Vagina (tissue), 2 donors: ENCODE data around the gene PPIA. TPM values are rescaled to one million over a fixed set of nuclear protein-coding genes. Genes with fewer than 3 reads are reported as not detected.

Experiments
- DNase-seq, 2 donors: peaks; one replicate each; pipeline ENCODE4 v3.0.0-alpha.2; 2017; ENCODE audit errors: extremely low spot score in 2 of 2
- H3K27ac ChIP-seq: fragments of 200-600 bp; sonication (generic); one replicate; pipeline ENCODE4 v1.5.1; 2019
- H3K27me3 ChIP-seq: fragments of 200-600 bp; sonication (generic); one replicate; pipeline ENCODE4 v1.5.1; 2019
- H3K36me3 ChIP-seq, 2 donors: fragments of 200-600 bp; sonication (generic); one replicate each; pipeline ENCODE4 v1.5.1; 2017 to 2019
- H3K4me1 ChIP-seq: fragments of 200-600 bp; sonication (generic); one replicate; pipeline ENCODE4 v1.5.1; 2019
- H3K4me3 ChIP-seq, 2 donors: fragments of 200-600 bp; sonication (generic); 1 replicate in 1 of 2; 2 replicates in 1 of 2; pipeline ENCODE4 v1.5.1; 2016 to 2019
- H3K9me3 ChIP-seq: fragments of 200-600 bp; sonication (generic); one replicate; pipeline ENCODE4 v1.5.1; 2019
- CTCF ChIP-seq, 3 experiments: fragments of 450-650 bp in 2 of 3; fragments of 200-600 bp in 1 of 3; sonication (generic) in 1 of 3; IDR thresholded peaks; one replicate each; pipeline ENCODE4 v1.5.1; 2017 to 2019; ENCODE audit warnings: antibody characterized with exemption in 3 of 3, mild to moderate bottlenecking in 2 of 3, moderate library complexity in 2 of 3
- POLR2A ChIP-seq, 2 donors: fragments of 450-650 bp; IDR thresholded peaks; one replicate each; pipeline ENCODE4 v1.6.1; 2017; ENCODE audit warnings: antibody characterized with exemption in 2 of 2, mild to moderate bottlenecking in 2 of 2, moderate library complexity in 2 of 2
- POLR2AphosphoS5 ChIP-seq, 2 donors: sonication (generic); formaldehyde crosslinking; IDR thresholded peaks; one replicate each; pipeline ENCODE4 v1.9.0; 2017; ENCODE audit warnings: antibody characterized with exemption in 2 of 2, mild to moderate bottlenecking in 2 of 2, low read depth in 1 of 2; ENCODE audit not compliant: insufficient read depth in 1 of 2
- intact Hi-C: fragments of 100-400 bp; cut with DNase I; formaldehyde crosslinking; loops from one replicate; pipeline ENCODE4 v1.15.1; 2023
- total RNA-seq: library from RNA; depleted of rRNA; stranded (reverse); fragments of >200 nt; gene quantifications from one replicate; pipeline ENCODE4 v1.2.3, GENCODE V29; 2016

PPIA gene
- total RNA-seq, 1 donor from 2014 or later, result 1,197 TPM

- Histone ChIP-seq H3K27ac (no peak overlapping the region), H3K27me3 (no peaks in the 10 kb centered on the region), H3K4me3 (peak overlapping the region in 1 of 2 donors; percentile 79), H3K36me3 (no peaks in the 10 kb centered on the region), H3K9me3 (no peaks in the 10 kb centered on the region), H3K4me1 (peaks cover 53% of the 10 kb centered on the region)
- no peak for TF ChIP-seq POLR2AphosphoS5 (IDR thresholded peaks at IDR 0.05; ENCODE audit: insufficient read depth in 1 of 2, low read depth in 1 of 2)
- TF ChIP-seq POLR2A (IDR thresholded peaks at IDR 0.05), result no peak
- TF ChIP-seq CTCF (IDR thresholded peaks at IDR 0.05), result no peak
- intact Hi-C loops, result no loop called here
- no peak for DNase-seq
Observed at GRCh38 chr7:44750424-44750823, 46.1 kb upstream of the PPIA start.

- Histone ChIP-seq H3K36me3 (no peaks in the 10 kb centered on the region), H3K4me3 (no peak overlapping the region), H3K4me1 (peaks cover 59% of the 10 kb centered on the region), H3K27me3 (no peaks in the 10 kb centered on the region), H3K27ac (no peak overlapping the region), H3K9me3 (no peaks in the 10 kb centered on the region)
- no peak for DNase-seq
- TF ChIP-seq POLR2A (IDR thresholded peaks at IDR 0.05), result no peak
- TF ChIP-seq CTCF (IDR thresholded peaks at IDR 0.05), result no peak
- no peak for TF ChIP-seq POLR2AphosphoS5 (IDR thresholded peaks at IDR 0.05; ENCODE audit: insufficient read depth in 1 of 2, low read depth in 1 of 2)
- intact Hi-C loops, result no loop called here
Observed at GRCh38 chr7:44750921-44751571, 45.4 kb upstream of the PPIA start.

- Histone ChIP-seq H3K36me3 (peaks cover 0 to 15% of the 10 kb centered on the region in 2 donors), H3K4me1 (peaks cover 74% of the 10 kb centered on the region), H3K27ac (no peak overlapping the region), H3K4me3 (no peak overlapping the region), H3K27me3 (no peaks in the 10 kb centered on the region), H3K9me3 (no peaks in the 10 kb centered on the region)
- intact Hi-C loops, result loop anchor here (2.0 kb wide), 1 partner anchor 14 kb away; no protein-coding TSS in a partner anchor
- no peak for DNase-seq
- TF ChIP-seq POLR2AphosphoS5 (IDR thresholded peaks at IDR 0.05; ENCODE audit: insufficient read depth in 1 of 2, low read depth in 1 of 2), result no peak
- no peak for TF ChIP-seq POLR2A (IDR thresholded peaks at IDR 0.05)
- TF ChIP-seq CTCF (IDR thresholded peaks at IDR 0.05), result no peak
Observed at GRCh38 chr7:44752822-44753221, 43.7 kb upstream of the PPIA start.

- intact Hi-C loops, result no loop called here
Observed at GRCh38 chr7:44754802-44755697, 41.4 kb upstream of the PPIA start.

More at GRCh38 chr7:44754802-44755697, 41.4 kb upstream of the PPIA start:
- Histone ChIP-seq H3K9me3 (no peaks in the 10 kb centered on the region), H3K27me3 (no peaks in the 10 kb centered on the region), H3K4me1 (peaks cover 64% of the 10 kb centered on the region), H3K27ac (peak overlapping the region; percentile 23), H3K4me3 (no peak overlapping the region), H3K36me3 (peaks cover 0 to 34% of the 10 kb centered on the region in 2 donors)
- TF ChIP-seq POLR2A (IDR thresholded peaks at IDR 0.05), result no peak
- TF ChIP-seq CTCF (IDR thresholded peaks at IDR 0.05), result no peak
- TF ChIP-seq POLR2AphosphoS5 (IDR thresholded peaks at IDR 0.05; ENCODE audit: insufficient read depth in 1 of 2, low read depth in 1 of 2), result no peak
- no peak for DNase-seq
